GM23338 (cell line): ENCODE results near the gene RMND5A. TPM values are rescaled to one million over a fixed set of nuclear protein-coding genes. Genes with fewer than 3 reads are reported as not detected.

Experiments
- ATAC-seq: fragments of 200-7000 bp; cut with Tn5 transposase; 3 replicates; pipeline ENCODE4 v1.9.1; 2020
- DNase-seq: peaks from one replicate; pipeline ENCODE4 v3.0.0-alpha.2; 2015; ENCODE audit warnings: low spot score
- H2AFZ ChIP-seq: fragments of 200-600 bp; sonication (generic); 2 replicates; pipeline ENCODE4 v1.8.0; 2016; ENCODE audit warnings: antibody characterized with exemption, mild to moderate bottlenecking, moderate library complexity
- H3F3A ChIP-seq: fragments of 200-600 bp; sonication (generic); replicated peaks from 2 replicates; pipeline ENCODE4 v1.8.0; 2017; ENCODE audit warnings: antibody characterized with exemption, mixed run types, low read depth
- H3K27ac ChIP-seq: fragments of 200-600 bp; sonication (generic); 2 replicates; pipeline ENCODE4 v1.6.1; 2016; ENCODE audit warnings: low read depth
- H3K27me3 ChIP-seq: fragments of 200-600 bp; sonication (generic); 2 replicates; pipeline ENCODE4 v1.8.0; 2016; ENCODE audit warnings: mild to moderate bottlenecking, mixed run types, moderate library complexity; ENCODE audit not compliant: insufficient read depth
- H3K36me3 ChIP-seq: fragments of 200-600 bp; sonication (generic); 2 replicates; pipeline ENCODE4 v1.8.0; 2016; ENCODE audit warnings: mild to moderate bottlenecking; ENCODE audit not compliant: insufficient read depth
- H3K4me1 ChIP-seq: fragments of 200-600 bp; sonication (generic); 2 replicates; pipeline ENCODE4 v1.8.0; 2016; ENCODE audit warnings: mild to moderate bottlenecking, moderate library complexity; ENCODE audit not compliant: insufficient read depth
- H3K4me2 ChIP-seq: fragments of 200-600 bp; sonication (generic); 2 replicates; pipeline ENCODE4 v1.7.1; 2017; ENCODE audit warnings: mixed run types
- H3K4me3 ChIP-seq: fragments of 200-600 bp; sonication (generic); 2 replicates; pipeline ENCODE4 v1.6.1; 2016; ENCODE audit warnings: mixed run types
- H3K79me2 ChIP-seq: fragments of 200-600 bp; sonication (generic); replicated peaks from 2 replicates; pipeline ENCODE4 v1.8.0; 2017; ENCODE audit warnings: mild to moderate bottlenecking; ENCODE audit not compliant: insufficient read depth
- H3K9me2 ChIP-seq: fragments of 200-600 bp; sonication (generic); 2 replicates; pipeline ENCODE4 v1.8.0; 2017; ENCODE audit not compliant: insufficient read depth
- H4K20me1 ChIP-seq: fragments of 200-600 bp; sonication (generic); replicated peaks from 2 replicates; pipeline ENCODE4 v1.8.0; 2017; ENCODE audit warnings: mild to moderate bottlenecking; ENCODE audit not compliant: insufficient read depth
- H3K27ac Mint-ChIP-seq: 2 replicates; pipeline ENCODE4 v1.8.0; 2020; ENCODE audit warnings: inconsistent platforms, mild to moderate bottlenecking, moderate library complexity, mixed read lengths
- H3K27me3 Mint-ChIP-seq: 3 replicates; pipeline ENCODE4 v1.8.0; 2022; ENCODE audit warnings: low read depth, mild to moderate bottlenecking, moderate library complexity, mixed read lengths, inconsistent platforms; ENCODE audit not compliant: insufficient read depth, poor library complexity
- H3K36me3 Mint-ChIP-seq: 3 replicates; pipeline ENCODE4 v1.8.0; 2021; ENCODE audit warnings: low read depth, mild to moderate bottlenecking, inconsistent platforms, moderate library complexity, mixed read lengths
- H3K4me1 Mint-ChIP-seq: 3 replicates; pipeline ENCODE4 v1.8.0; 2020; ENCODE audit warnings: mild to moderate bottlenecking, inconsistent platforms, mixed read lengths
- H3K4me3 Mint-ChIP-seq: 3 replicates; pipeline ENCODE4 v1.8.0; 2021; ENCODE audit warnings: moderate library complexity, mild to moderate bottlenecking, inconsistent platforms, mixed read lengths
- H3K9me3 Mint-ChIP-seq: 3 replicates; pipeline ENCODE4 v1.8.0; 2020; ENCODE audit warnings: moderate library complexity, mild to moderate bottlenecking, inconsistent platforms, mixed read lengths
- CREB1 ChIP-seq: fragments of 250-450 bp; sonication (Bioruptor Pico); IDR thresholded peaks from 2 replicates; pipeline ENCODE4 v1.5.0; 2020; ENCODE audit warnings: low read depth, mild to moderate bottlenecking, moderate library complexity
- EZH2 ChIP-seq: fragments of 200-600 bp; sonication (generic); IDR thresholded peaks from one replicate; pipeline ENCODE4 v1.8.0; 2017; ENCODE audit warnings: antibody characterized with exemption, mild to moderate bottlenecking, low read depth; ENCODE audit not compliant: unreplicated experiment
- EZH2phosphoT487 ChIP-seq: fragments of 200-600 bp; sonication (generic); IDR thresholded peaks from one replicate; pipeline ENCODE4 v1.8.1; 2018; ENCODE audit warnings: antibody characterized with exemption; ENCODE audit not compliant: unreplicated experiment
- JUNB ChIP-seq: IDR thresholded peaks from one replicate; pipeline ENCODE4 v1.6.1; 2016; ENCODE audit warnings: antibody characterized with exemption; ENCODE audit not compliant: unreplicated experiment
- NANOG ChIP-seq: IDR thresholded peaks from 2 replicates; pipeline ENCODE4 v1.6.1; 2016; ENCODE audit warnings: antibody characterized with exemption, borderline replicate concordance
- POLR2AphosphoS5 ChIP-seq: IDR thresholded peaks from 2 replicates; pipeline ENCODE4 v1.6.1; 2016; ENCODE audit warnings: antibody characterized with exemption, low read depth
- STAT1 ChIP-seq: IDR thresholded peaks from one replicate; pipeline ENCODE4 v1.6.1; 2016; ENCODE audit warnings: antibody characterized with exemption; ENCODE audit not compliant: unreplicated experiment
- ZNF114 ChIP-seq: fragments of 250-450 bp; sonication (Bioruptor Pico); IDR thresholded peaks from 2 replicates; pipeline ENCODE4 v1.5.0; 2020; ENCODE audit warnings: mild to moderate bottlenecking, moderate library complexity
- ZNF331 ChIP-seq: fragments of 250-450 bp; sonication (Bioruptor Pico); IDR thresholded peaks from 2 replicates; pipeline ENCODE4 v1.5.0; 2020; ENCODE audit warnings: low read depth, mild to moderate bottlenecking, moderate library complexity
- polyA plus RNA-seq: library from polyadenylated mRNA; unstranded; fragments of >200 nt; fragmentation: Nextera tagmentation; extraction: Ambion mirVana; gene quantifications from 2 replicates; pipeline ENCODE4 v1.2.1, GENCODE V29; 2016
- total RNA-seq: library from RNA; depleted of rRNA; stranded (reverse); fragments of >200 nt; shearing (Covaris generic); gene quantifications from 2 replicates; pipeline ENCODE4 v1.2.3, GENCODE V29; 2014
- TF ChIP-seq, protein P1 (sequence below): fragments of 250-450 bp; sonication (Bioruptor Pico); IDR thresholded peaks from 2 replicates; pipeline ENCODE4 v1.5.0; 2020; ENCODE audit warnings: mild to moderate bottlenecking, moderate library complexity
- TF ChIP-seq, protein P2 (sequence below): IDR thresholded peaks from 2 replicates; pipeline ENCODE4 v1.6.1; 2016; ENCODE audit warnings: antibody characterized with exemption
- TF ChIP-seq, protein P3 (sequence below), 2 experiments: fragments of 200-600 bp in 1 of 2; sonication (generic) in 1 of 2; conservative IDR thresholded peaks; 2 replicates each; pipeline versions ENCODE4 v1.5.1 to v1.6.1; 2016 to 2017; ENCODE audit warnings: antibody characterized with exemption in 2 of 2, low read depth in 2 of 2, mild to moderate bottlenecking in 2 of 2, moderate library complexity in 1 of 2
- TF ChIP-seq, protein P4 (sequence below): IDR thresholded peaks from one replicate; pipeline ENCODE4 v1.6.1; 2018; ENCODE audit warnings: antibody characterized with exemption; ENCODE audit not compliant: unreplicated experiment

The RMND5A gene
- total and polyA plus RNA-seq, 2 experiments from 2014 or later = 24.0 to 87.9 TPM

DNA sequence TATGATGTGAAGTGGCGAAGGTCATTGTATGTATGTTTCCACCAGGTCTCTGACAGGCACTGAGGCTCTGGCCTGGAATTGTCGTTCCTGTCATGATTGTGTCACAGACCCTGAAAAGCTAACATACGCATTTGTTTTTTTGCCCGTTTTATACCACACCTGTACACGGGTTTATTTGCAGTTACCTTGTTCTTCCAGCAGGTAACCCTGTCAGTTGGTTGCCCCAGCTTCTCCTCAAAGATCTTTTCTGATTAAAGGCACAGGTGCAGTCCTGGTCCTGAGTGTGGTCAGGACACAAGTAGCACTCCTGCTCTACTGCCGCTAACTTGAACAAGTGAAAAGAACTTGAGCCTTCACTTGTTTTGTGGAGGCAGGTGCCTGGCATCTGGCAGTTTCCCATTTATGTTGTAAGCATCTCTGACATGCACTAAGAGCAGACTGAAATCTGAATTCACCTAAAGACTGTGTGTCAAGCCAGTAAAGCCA lies 50.8 kb downstream of the RMND5A start:
- H3K4me1 ChIP-seq = no peaks in the 10 kb centered on the region
- ATAC-seq = no peak
- peaks cover 29% of the 10 kb centered on the region for H3K36me3 ChIP-seq

More for the DNA sequence above, 50.8 kb downstream of the RMND5A start:
- Mint-ChIP-seq H3K4me1 (peaks cover 21% of the 10 kb centered on the region; the same call in 2 of the 3 replicates), H3K36me3 (peaks cover 63% of the 10 kb centered on the region), H3K27ac (no peak overlapping the region), H3K27me3 (no peaks in the 10 kb centered on the region), H3K4me3 (no peak overlapping the region), H3K9me3 (no peaks in the 10 kb centered on the region)
- Histone ChIP-seq H3K4me3 (no peak overlapping the region), H3K4me2 (no peak overlapping the region), H4K20me1 (peaks cover 15% of the 10 kb centered on the region), H3K9me2 (no peaks in the 10 kb centered on the region), H3K27ac (no peak overlapping the region), H2AFZ (no peak overlapping the region), H3F3A (no peaks in the 10 kb centered on the region), H3K79me2 (no peaks in the 10 kb centered on the region; the same call in 1 of the 2 replicates), H3K27me3 (no peaks in the 10 kb centered on the region)
- TF ChIP-seq CREB1 (CRISPR knock-in tag) (no peak), NANOG (no peak), JUNB (no peak), POLR2AphosphoS5 (no peak), ZNF331 (CRISPR knock-in tag) (no peak), ZNF114 (no peak), STAT1 (no peak), EZH2phosphoT487 (no peak), EZH2 (no peak)
- TF ChIP-seq, protein P1, sequence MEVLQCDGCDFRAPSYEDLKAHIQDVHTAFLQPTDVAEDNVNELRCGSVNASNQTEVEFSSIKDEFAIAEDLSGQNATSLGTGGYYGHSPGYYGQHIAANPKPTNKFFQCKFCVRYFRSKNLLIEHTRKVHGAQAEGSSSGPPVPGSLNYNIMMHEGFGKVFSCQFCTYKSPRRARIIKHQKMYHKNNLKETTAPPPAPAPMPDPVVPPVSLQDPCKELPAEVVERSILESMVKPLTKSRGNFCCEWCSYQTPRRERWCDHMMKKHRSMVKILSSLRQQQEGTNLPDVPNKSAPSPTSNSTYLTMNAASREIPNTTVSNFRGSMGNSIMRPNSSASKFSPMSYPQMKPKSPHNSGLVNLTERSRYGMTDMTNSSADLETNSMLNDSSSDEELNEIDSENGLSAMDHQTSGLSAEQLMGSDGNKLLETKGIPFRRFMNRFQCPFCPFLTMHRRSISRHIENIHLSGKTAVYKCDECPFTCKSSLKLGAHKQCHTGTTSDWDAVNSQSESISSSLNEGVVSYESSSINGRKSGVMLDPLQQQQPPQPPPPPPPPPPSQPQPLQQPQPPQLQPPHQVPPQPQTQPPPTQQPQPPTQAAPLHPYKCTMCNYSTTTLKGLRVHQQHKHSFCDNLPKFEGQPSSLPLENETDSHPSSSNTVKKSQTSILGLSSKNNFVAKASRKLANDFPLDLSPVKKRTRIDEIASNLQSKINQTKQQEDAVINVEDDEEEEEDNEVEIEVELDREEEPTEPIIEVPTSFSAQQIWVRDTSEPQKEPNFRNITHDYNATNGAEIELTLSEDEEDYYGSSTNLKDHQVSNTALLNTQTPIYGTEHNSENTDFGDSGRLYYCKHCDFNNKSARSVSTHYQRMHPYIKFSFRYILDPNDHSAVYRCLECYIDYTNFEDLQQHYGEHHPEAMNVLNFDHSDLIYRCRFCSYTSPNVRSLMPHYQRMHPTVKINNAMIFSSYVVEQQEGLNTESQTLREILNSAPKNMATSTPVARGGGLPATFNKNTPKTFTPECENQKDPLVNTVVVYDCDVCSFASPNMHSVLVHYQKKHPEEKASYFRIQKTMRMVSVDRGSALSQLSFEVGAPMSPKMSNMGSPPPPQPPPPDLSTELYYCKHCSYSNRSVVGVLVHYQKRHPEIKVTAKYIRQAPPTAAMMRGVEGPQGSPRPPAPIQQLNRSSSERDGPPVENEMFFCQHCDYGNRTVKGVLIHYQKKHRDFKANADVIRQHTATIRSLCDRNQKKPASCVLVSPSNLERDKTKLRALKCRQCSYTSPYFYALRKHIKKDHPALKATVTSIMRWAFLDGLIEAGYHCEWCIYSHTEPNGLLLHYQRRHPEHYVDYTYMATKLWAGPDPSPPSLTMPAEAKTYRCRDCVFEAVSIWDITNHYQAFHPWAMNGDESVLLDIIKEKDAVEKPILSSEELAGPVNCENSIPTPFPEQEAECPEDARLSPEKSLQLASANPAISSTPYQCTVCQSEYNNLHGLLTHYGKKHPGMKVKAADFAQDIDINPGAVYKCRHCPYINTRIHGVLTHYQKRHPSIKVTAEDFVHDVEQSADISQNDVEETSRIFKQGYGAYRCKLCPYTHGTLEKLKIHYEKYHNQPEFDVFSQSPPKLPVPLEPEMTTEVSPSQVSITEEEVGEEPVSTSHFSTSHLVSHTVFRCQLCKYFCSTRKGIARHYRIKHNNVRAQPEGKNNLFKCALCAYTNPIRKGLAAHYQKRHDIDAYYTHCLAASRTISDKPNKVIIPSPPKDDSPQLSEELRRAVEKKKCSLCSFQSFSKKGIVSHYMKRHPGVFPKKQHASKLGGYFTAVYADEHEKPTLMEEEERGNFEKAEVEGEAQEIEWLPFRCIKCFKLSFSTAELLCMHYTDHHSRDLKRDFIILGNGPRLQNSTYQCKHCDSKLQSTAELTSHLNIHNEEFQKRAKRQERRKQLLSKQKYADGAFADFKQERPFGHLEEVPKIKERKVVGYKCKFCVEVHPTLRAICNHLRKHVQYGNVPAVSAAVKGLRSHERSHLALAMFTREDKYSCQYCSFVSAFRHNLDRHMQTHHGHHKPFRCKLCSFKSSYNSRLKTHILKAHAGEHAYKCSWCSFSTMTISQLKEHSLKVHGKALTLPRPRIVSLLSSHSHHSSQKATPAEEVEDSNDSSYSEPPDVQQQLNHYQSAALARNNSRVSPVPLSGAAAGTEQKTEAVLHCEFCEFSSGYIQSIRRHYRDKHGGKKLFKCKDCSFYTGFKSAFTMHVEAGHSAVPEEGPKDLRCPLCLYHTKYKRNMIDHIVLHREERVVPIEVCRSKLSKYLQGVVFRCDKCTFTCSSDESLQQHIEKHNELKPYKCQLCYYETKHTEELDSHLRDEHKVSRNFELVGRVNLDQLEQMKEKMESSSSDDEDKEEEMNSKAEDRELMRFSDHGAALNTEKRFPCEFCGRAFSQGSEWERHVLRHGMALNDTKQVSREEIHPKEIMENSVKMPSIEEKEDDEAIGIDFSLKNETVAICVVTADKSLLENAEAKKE = no peak
- TF ChIP-seq, protein P2, sequence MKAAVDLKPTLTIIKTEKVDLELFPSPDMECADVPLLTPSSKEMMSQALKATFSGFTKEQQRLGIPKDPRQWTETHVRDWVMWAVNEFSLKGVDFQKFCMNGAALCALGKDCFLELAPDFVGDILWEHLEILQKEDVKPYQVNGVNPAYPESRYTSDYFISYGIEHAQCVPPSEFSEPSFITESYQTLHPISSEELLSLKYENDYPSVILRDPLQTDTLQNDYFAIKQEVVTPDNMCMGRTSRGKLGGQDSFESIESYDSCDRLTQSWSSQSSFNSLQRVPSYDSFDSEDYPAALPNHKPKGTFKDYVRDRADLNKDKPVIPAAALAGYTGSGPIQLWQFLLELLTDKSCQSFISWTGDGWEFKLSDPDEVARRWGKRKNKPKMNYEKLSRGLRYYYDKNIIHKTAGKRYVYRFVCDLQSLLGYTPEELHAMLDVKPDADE = no peak
- TF ChIP-seq, protein P3, sequence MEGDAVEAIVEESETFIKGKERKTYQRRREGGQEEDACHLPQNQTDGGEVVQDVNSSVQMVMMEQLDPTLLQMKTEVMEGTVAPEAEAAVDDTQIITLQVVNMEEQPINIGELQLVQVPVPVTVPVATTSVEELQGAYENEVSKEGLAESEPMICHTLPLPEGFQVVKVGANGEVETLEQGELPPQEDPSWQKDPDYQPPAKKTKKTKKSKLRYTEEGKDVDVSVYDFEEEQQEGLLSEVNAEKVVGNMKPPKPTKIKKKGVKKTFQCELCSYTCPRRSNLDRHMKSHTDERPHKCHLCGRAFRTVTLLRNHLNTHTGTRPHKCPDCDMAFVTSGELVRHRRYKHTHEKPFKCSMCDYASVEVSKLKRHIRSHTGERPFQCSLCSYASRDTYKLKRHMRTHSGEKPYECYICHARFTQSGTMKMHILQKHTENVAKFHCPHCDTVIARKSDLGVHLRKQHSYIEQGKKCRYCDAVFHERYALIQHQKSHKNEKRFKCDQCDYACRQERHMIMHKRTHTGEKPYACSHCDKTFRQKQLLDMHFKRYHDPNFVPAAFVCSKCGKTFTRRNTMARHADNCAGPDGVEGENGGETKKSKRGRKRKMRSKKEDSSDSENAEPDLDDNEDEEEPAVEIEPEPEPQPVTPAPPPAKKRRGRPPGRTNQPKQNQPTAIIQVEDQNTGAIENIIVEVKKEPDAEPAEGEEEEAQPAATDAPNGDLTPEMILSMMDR (conservative IDR thresholded peaks at IDR 0.05; ENCODE audit: low read depth in 2 of 2) = no peak
- TF ChIP-seq, protein P4, sequence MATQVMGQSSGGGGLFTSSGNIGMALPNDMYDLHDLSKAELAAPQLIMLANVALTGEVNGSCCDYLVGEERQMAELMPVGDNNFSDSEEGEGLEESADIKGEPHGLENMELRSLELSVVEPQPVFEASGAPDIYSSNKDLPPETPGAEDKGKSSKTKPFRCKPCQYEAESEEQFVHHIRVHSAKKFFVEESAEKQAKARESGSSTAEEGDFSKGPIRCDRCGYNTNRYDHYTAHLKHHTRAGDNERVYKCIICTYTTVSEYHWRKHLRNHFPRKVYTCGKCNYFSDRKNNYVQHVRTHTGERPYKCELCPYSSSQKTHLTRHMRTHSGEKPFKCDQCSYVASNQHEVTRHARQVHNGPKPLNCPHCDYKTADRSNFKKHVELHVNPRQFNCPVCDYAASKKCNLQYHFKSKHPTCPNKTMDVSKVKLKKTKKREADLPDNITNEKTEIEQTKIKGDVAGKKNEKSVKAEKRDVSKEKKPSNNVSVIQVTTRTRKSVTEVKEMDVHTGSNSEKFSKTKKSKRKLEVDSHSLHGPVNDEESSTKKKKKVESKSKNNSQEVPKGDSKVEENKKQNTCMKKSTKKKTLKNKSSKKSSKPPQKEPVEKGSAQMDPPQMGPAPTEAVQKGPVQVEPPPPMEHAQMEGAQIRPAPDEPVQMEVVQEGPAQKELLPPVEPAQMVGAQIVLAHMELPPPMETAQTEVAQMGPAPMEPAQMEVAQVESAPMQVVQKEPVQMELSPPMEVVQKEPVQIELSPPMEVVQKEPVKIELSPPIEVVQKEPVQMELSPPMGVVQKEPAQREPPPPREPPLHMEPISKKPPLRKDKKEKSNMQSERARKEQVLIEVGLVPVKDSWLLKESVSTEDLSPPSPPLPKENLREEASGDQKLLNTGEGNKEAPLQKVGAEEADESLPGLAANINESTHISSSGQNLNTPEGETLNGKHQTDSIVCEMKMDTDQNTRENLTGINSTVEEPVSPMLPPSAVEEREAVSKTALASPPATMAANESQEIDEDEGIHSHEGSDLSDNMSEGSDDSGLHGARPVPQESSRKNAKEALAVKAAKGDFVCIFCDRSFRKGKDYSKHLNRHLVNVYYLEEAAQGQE = no peak
- no peak for DNase-seq
